HUES64 (cell line): ENCODE measurements around the gene RIIAD1.
A peak's percentile ranks its signal among the peaks of the same experiment; 100 is the strongest.

Experiments
- H3K27ac ChIP-seq: 2 replicates; pipeline ENCODE4 v1.7.0; 2013; ENCODE audit warnings: low read depth, low read length, inconsistent platforms
- H3K27me3 ChIP-seq: 2 replicates; pipeline ENCODE4 v1.6.1; 2013; ENCODE audit warnings: mild to moderate bottlenecking, low read length; ENCODE audit not compliant: insufficient read depth
- H3K36me3 ChIP-seq: 2 replicates; pipeline ENCODE4 v1.6.1; 2013; ENCODE audit warnings: mild to moderate bottlenecking, low read length; ENCODE audit not compliant: insufficient read depth
- H3K4me1 ChIP-seq: 2 replicates; pipeline ENCODE4 v1.6.1; 2013; ENCODE audit warnings: mild to moderate bottlenecking, low read length, moderate library complexity; ENCODE audit not compliant: insufficient read depth
- H3K4me3 ChIP-seq: 2 replicates; pipeline ENCODE4 v1.5.1; 2013; ENCODE audit warnings: mild to moderate bottlenecking, low read length, moderate library complexity
- H3K9ac ChIP-seq: 2 replicates; pipeline ENCODE4 v1.6.1; 2013; ENCODE audit warnings: mild to moderate bottlenecking, low read depth, low read length
- H3K9me3 ChIP-seq: 2 replicates; pipeline ENCODE4 v1.6.1; 2013; ENCODE audit warnings: low read depth, low read length; ENCODE audit not compliant: insufficient read depth
- WGBS: fragments of 150-250, 120-280 bp; methylation state at CpG from one replicate; pipeline ENCODE4 v1.1.7; 2013; ENCODE audit warnings: missing lambda C conversion rate; 5-methylcytosine and 5-hydroxymethylcytosine counted together

RIIAD1 gene

DNA sequence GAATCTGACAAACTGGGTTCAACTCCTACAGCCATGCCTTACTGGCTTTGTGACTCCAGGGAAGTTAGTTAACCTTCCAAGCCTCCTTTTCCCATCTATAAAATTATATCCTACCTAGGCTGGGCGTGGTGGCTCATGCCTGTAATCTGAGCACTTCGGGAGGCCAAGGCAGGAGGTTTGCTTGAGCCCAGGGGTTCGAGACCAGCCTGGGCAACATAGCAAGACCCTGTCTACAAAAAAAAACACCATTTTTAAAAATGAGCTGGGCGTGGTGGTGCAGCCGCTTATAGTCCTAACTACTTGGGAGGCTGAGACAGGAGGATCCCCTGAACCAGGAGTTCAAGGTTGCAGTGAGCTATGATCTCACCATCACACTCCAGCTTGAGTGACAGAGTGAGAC lies 19.8 kb upstream of the RIIAD1 start:
- Histone ChIP-seq H3K27ac (no peak overlapping the region), H3K36me3 (peaks cover 47% of the 10 kb centered on the region), H3K27me3 (no peaks in the 10 kb centered on the region), H3K4me3 (no peak overlapping the region), H3K9me3 (no peaks in the 10 kb centered on the region), H3K9ac (no peak overlapping the region), H3K4me1 (no peaks in the 10 kb centered on the region)
- WGBS, result 94% methylated on average over 5 of the region's 5 CpGs

DNA sequence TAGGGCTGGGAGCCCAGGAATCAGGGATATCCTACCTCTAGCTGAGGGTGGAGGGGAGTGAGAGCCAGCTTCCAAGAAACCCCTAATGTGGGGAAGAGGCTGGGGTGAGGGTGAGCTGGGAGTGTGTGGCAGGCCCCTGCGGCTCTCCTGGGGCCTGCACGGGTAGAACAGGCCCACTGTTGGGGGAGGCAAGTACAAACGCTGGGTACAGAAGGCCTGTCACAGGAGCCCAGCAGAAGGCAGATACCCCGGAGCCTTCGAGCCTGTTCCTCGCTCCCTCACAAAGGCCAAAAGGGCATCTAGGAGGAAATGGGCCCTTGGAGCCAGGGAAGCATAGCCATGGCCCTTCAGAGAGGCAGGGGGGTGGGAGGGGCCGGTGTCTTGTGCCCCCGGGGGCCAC lies 18.4 kb upstream of the RIIAD1 start:
- Histone ChIP-seq H3K9ac (peak overlapping the region; percentile 14; the same call in 1 of the 2 replicates), H3K27ac (no peak overlapping the region), H3K4me3 (no peak overlapping the region), H3K36me3 (peaks cover 38% of the 10 kb centered on the region), H3K4me1 (no peaks in the 10 kb centered on the region), H3K27me3 (no peaks in the 10 kb centered on the region), H3K9me3 (no peaks in the 10 kb centered on the region)
- 84% methylated on average over 8 of the region's 8 CpGs for WGBS

DNA sequence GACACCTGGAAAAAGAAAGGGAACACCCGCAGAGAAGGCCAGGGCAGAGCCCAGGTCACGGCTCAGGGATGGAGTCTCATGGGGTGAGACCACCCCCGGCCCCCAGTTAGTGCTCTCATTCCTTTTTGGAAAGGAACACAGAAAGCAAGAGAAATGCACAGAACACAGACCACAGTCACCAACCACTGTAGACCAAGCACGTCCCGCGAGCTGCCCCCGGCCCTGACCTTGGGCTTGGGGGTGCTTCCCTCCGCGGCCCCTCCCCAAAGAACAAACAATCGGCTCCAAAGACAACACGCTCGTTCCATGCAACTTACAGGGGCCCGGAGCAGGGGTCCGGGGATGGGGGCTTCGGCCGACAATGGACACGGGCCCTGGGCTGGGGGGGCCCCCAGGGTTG lies 17.5 kb upstream of the RIIAD1 start:
- no peaks in the 10 kb centered on the region for H3K4me1 ChIP-seq
- H3K9me3 ChIP-seq, result no peaks in the 10 kb centered on the region
- WGBS, result 93% methylated on average over 17 of the region's 17 CpGs
- H3K9ac ChIP-seq, result no peak overlapping the region
- H3K4me3 ChIP-seq, result no peak overlapping the region
- H3K36me3 ChIP-seq, result peaks cover 30% of the 10 kb centered on the region
- H3K27ac ChIP-seq, result no peak overlapping the region
- no peaks in the 10 kb centered on the region for H3K27me3 ChIP-seq

DNA sequence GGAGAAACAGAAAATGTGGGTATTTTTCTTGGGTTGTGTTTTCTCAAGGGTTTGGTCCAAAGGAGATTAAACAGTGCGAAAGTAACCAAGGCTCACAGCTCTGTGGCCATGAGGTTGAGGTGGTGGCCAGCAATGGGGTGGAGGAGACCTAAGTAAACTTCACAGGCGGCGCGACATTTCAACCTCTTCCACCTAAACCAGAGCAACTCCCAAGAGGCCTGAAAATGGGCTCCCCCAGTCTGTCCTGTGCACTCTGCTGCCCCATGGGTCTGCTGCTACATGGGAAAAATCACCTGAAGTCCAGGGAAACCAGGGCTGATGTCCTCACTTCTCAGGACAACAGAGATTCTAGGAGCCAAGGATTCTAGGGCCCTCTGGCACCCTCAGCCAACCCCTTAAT lies 17.1 kb upstream of the RIIAD1 start:
- H3K4me1 ChIP-seq, result no peaks in the 10 kb centered on the region
- WGBS, result 82% methylated on average over 4 of the region's 4 CpGs
- H3K9me3 ChIP-seq, result no peaks in the 10 kb centered on the region
- no peaks in the 10 kb centered on the region for H3K27me3 ChIP-seq
- no peak overlapping the region for H3K4me3 ChIP-seq
- no peak overlapping the region for H3K9ac ChIP-seq
- peaks cover 25% of the 10 kb centered on the region for H3K36me3 ChIP-seq
- H3K27ac ChIP-seq, result no peak overlapping the region

DNA sequence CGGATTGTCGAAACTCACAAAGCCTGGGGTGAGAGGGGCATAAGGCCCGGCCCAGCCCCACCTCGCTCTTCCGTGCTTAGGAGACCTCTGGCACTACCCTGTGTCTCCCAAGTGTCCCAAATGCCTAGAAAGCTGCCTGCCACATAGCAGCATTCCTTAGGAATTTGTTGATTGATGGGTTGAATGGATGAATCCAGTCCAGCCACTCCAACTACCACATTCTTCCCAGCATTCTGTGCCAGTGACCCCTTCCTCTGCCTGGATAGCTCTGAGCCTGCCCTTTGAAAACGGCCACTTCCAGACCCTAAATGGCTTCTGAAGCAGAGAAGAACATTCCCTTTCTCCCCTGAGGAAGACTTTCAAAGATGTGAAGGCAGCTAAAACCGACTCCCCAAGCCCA lies 16.2 kb upstream of the RIIAD1 start:
- peaks cover 16% of the 10 kb centered on the region for H3K36me3 ChIP-seq
- WGBS, result 86% methylated on average over 7 of the region's 7 CpGs
- H3K4me3 ChIP-seq, result no peak overlapping the region
- no peaks in the 10 kb centered on the region for H3K27me3 ChIP-seq
- H3K9me3 ChIP-seq, result no peaks in the 10 kb centered on the region
- H3K4me1 ChIP-seq, result no peaks in the 10 kb centered on the region
- H3K27ac ChIP-seq, result no peak overlapping the region
- H3K9ac ChIP-seq, result no peak overlapping the region

DNA sequence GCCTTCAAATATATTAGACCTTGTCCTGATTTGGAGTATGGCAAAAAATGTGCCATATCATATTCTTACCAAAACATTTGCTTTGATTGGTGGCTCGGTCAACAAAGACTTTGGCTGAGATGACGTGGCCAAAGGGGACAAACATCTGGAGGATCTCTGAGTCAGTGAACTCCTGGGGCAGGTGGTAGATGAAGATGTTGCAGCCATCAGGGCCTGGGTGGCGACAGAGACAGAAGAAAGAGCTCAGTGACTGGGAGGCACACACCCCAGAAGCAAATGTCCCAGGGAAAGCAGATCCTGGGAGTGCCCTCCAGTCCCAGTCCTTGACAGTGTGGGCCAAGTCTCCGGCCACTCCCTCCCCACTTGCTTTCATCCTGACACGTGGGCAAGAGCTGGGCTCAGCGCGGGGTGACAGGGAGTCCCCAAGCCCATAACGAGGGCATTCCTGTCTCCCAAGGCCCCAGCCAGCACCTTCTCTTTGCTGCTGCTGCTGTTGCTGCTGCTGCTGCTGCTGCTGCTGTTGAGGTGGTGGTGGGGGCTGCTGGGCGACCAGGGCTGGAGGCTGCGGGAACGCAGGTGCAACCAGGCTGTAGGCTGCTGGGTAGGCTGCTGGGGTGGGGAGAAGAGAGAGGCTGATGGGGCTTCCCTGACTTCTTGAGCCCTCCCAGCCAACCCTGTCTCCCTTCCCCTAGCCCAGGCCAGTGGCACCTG lies 15.4 kb upstream of the RIIAD1 start:
- Histone ChIP-seq H3K9me3 (no peaks in the 10 kb centered on the region), H3K27me3 (no peaks in the 10 kb centered on the region), H3K36me3 (peaks cover 9% of the 10 kb centered on the region), H3K27ac (no peak overlapping the region), H3K9ac (no peak overlapping the region), H3K4me3 (no peak overlapping the region), H3K4me1 (peaks cover 3% of the 10 kb centered on the region; the same call in 1 of the 2 replicates)
- 85% methylated on average over 11 of the region's 11 CpGs for WGBS

DNA sequence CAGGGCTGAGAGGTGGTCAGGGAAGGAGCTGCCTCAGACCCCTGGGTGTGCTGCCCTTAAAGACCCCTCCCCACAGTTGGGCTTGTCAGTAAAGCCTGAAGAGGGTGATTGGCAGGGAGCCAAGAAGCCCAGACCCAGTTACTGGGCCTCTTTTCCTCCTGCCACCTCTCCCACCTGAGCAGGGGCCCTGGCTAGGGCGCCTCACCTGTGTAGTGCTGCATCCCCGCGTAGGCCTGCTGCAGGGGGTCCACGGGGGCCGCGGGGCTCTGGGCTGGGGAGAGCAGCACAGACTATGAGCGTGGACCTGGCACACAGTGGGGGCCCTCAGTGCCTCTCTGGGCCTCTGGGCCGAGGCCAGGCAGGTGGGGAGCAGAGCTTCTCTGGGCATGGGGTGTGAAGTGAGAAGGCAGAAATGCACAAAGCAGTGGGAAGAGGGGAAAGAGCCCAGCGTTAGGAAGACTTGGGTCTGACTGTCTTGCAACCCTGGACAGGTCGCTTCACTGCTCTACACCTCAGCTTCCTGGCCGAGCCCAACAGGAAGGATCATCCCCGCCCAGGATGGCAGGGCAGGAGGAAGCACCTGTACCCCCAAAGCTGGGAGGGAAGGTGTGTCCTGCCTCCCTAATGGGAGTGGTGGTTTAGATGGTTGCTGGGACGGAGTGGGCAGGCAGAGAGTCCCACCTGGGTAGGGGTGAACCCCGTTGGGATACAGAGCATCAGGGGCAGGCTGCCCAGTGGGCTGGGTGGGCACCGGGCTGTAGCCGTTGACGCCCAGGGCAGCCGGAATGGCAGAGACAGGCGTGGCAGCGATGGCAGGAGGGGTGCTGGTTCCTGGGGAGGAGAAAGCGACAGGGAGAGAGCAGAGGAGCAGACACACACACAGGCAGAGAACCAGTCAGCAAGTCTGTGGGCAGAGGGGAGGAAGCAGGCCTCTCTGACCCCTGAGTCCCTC lies 14.6 kb upstream of the RIIAD1 start:
- H3K9me3 ChIP-seq, result no peaks in the 10 kb centered on the region
- H3K4me1 ChIP-seq, result peaks cover 3% of the 10 kb centered on the region; the same call in 1 of the 2 replicates
- 0 out of 2 replicates have a peak, but pooled peaks cover under 1% of the 10 kb centered on the region for H3K36me3 ChIP-seq

DNA sequence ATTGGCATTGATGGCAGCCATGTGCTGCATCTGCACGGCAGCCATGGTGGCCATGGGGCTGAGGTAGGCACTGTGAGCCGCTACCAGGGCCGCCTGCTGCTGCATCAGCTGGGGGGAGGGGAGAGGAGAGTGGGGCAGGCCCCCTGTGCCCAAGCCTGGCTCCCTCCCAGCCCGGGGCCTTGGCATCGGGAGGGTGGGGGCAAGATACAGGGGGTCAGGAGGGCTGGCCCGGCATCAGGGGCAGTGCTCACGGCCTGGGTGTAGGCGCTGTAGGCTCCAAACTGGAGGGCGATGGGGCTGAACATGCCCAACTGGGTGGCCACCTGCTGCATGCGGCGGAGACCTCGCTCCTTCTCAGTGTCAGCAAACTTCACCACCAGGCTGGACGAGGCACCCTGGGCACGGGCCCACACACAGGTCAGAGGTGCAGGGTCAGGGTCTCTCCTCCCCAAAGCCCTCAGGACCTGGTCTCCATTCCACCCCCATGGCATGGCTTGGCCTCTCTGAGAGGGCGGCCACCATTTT lies 13.7 kb upstream of the RIIAD1 start:
- no peaks in the 10 kb centered on the region for H3K36me3 ChIP-seq
- no peak overlapping the region for H3K9ac ChIP-seq
- H3K4me1 ChIP-seq, result peaks cover 3% of the 10 kb centered on the region; the same call in 1 of the 2 replicates
- no peak overlapping the region for H3K4me3 ChIP-seq
- WGBS, result 91% methylated on average over 14 of the region's 15 CpGs
- H3K9me3 ChIP-seq, result no peaks in the 10 kb centered on the region
- no peak overlapping the region for H3K27ac ChIP-seq
- H3K27me3 ChIP-seq, result no peaks in the 10 kb centered on the region

More for the DNA sequence above, 14.6 kb upstream of the RIIAD1 start:
- 86% methylated on average over 21 of the region's 21 CpGs for whole genome bisulfite sequencing
- no peak overlapping the region for H3K27ac ChIP-seq
- H3K4me3 ChIP-seq, result no peak overlapping the region
- H3K27me3 ChIP-seq, result no peaks in the 10 kb centered on the region
- no peak overlapping the region for H3K9ac ChIP-seq

DNA sequence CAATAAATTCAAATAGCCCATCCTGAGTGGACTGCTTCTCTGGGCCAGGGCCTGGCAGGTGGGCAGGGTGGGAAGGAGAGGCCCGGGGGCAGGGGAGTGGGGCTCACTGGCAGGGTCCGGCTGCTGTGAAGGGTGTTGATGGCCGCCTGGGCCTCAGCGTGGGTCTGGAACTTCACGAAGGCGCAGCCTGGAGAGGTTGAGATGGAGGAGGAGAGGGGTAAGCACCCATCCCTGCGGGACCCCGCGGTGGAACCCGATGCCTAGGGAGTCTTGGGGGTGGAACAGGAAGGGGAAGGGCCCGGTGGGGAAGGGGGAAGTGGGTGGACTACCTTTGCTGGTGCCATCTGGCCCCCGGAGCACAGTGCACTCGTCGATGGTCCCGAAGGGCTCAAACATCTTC lies 12.4 kb upstream of the RIIAD1 start:
- H3K9me3 ChIP-seq, result no peaks in the 10 kb centered on the region
- H3K4me3 ChIP-seq, result no peak overlapping the region
- peaks cover 3% of the 10 kb centered on the region; the same call in 1 of the 2 replicates for H3K4me1 ChIP-seq
- H3K36me3 ChIP-seq, result no peaks in the 10 kb centered on the region
- H3K27ac ChIP-seq, result no peak overlapping the region
- H3K9ac ChIP-seq, result no peak overlapping the region
- WGBS, result 89% methylated on average over 15 of the region's 15 CpGs
- no peaks in the 10 kb centered on the region for H3K27me3 ChIP-seq

DNA sequence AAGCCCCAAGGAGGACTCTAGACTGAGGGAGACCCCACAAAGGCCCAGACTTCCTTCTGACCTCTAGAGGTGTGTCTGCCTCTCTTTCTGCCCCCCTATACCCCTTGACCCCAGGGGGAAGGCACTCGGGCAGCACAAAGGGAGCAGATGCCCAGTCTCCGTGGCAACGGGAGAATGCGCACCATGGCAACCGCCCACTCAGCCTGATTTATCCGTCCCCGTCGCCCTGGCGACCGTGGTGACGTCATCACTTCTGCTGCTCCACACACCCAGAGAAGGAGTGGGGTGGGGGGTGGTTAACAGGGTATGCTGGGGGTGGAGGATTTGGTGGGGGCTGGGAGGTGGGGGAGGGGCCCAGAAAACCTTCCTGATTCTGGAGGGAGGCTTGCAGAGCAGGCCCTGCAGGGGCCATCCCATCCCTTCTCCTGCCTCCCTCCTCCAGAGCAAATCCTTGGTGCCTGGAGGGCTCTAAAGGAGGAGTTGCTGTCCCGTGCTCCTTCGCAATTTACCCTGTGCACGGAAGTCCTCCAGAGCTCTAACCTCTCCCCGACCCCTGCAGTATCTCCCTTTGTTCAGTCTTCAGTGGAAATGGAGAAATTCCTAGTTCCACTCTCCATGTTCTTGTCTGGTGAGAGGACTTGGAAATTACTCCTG lies 11.0 kb upstream of the RIIAD1 start:
- WGBS, result 54% methylated on average over 15 of the region's 15 CpGs
- H3K9ac ChIP-seq, result no peak overlapping the region
- 0 out of 2 replicates have a peak, but pooled peaks cover 2% of the 10 kb centered on the region for H3K27me3 ChIP-seq
- H3K4me3 ChIP-seq, result no peak overlapping the region
- peaks cover 3% of the 10 kb centered on the region; the same call in 1 of the 2 replicates for H3K4me1 ChIP-seq
- H3K27ac ChIP-seq, result no peak overlapping the region
- H3K9me3 ChIP-seq, result no peaks in the 10 kb centered on the region
- no peaks in the 10 kb centered on the region for H3K36me3 ChIP-seq
